Measurements from ENCODE around the gene AIG1.
"Not testable (repeated sequence)": the region's sequence is repeated elsewhere in the genome, so short reads cannot be mapped to it uniquely, and the experiment has no call there.

The AIG1 gene

DNA sequence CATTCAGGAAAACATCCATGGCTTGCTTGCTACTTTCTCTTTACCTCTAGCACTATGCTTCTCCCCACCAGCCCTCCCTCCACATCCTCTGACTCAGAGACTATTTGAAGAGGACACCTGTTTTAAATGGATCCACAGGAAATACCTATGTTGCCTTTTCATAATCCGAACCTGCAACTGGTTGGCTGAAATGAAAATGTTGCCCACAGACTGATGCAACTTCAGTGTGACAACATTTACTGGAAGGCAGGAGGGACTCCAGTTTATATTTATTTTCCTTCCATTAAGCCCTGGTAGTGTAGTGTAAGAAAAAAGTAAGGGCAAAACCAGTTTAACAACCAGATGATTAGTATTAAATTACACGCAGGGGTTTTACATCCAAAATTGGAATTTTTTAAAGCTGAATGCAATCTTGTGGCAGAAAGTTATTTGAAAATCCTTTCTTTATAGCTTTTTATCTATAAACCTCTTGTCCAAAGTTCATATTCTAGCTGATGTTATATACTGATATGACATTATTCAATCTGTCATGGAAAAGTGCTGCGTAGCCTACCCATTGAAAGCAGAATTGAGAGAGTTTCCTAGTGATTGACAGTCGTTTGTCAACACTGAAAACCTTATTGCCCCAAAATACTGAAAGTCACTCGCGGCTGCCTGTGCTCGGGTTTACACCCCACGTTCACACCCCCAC, 881 bp upstream of the AIG1 start:
- DNase-seq, result no peak

DNA sequence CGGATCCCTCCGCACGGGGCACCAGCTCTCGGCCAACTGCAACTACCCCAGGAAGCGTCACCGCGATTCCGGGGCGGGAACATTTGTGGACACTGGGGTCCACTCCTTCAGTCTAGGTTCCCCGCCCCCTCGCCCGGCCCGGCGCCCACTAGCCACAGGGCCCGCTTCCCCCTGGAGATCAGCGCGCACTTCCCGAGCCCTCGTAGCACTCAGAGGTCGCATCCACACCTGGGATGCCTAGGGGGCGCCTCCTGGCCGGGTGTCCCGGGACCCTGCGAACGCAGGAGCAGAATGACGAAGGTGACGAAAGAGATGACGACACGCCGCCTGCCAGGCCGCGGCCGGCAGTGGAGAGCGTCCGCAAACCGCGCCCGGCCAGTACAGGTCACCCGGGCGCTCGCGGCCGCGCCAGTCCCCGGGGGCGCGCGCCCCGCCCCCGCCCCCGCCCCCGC, 309 bp upstream of the AIG1 start:
- DNase-seq, result peak; percentile 85

DNA sequence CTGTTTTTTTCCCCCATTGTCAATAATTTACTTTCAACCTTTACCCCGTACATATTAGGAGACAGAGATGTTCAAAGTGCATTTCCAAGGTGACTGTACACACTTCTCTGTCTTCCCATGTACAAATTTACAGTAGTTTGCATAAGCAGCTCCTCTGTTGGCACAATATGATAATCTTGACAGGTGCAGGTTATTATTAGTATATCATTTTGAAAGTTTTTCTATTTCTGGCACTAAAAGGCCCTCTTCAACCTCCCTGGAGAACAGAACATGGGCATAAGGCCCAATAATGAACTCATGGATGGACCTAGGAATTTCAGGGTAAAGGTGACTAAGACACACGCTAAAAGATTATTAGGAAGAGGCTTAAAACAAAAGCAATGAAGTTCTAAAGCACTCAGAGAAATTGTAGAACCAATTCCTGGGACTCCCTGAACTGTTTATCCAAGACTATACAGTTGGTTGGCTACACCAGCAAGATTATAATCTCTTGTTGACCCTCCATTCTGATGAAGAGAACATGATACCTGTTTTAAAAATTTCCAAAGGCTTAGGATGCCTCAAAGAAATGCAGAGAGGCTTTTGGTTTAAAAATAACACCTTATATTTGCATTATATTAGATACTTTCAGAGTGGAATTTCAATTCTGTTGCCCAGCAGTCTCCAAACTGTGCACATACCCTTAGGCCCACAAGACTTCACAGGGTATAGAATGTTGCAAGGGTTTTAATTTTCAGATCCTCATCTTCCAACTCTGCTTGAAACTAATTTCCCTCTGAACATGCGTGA, 1.1 kb downstream of the AIG1 start:
- no peak for DNase-seq

DNA sequence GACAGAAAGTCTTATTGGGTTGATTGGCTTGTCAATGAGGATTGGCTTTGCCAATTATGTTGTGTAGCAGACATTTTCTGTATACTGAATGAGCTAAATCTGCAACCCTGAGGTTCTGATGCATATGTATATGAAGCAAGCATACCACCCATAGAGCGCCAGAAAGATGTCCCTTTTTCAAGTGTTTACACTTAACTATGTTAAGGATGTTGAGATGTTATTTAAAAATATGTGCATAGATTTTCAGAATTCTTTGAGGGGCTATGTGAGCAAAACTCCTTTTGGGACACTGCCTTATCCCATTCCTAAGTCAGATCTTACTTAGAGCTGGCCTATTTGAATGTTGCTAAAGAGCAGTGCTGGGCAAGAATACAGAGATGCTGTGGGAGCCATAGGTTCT, 1.9 kb downstream of the AIG1 start:
- no peak for DNase-seq

DNA sequence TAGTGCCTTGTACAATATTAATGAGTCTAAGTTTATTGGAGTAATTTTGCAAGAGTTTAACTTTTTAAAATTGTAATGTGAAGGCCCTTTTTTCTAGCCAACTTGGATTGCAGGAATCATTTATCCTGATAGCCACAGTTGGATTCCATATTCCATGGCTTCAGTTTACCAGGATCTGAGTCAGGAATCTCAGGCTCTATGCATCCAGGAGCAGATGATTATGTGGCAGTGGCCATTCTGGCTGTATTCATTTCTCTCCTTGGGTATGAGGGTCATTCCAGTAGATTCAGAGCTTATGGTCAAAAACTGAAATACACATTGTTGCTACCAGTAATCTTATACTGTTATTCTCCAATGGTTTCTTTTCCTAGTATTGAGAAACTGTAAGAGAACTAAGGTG, 2.9 kb downstream of the AIG1 start:
- DNase-seq, result no peak

DNA sequence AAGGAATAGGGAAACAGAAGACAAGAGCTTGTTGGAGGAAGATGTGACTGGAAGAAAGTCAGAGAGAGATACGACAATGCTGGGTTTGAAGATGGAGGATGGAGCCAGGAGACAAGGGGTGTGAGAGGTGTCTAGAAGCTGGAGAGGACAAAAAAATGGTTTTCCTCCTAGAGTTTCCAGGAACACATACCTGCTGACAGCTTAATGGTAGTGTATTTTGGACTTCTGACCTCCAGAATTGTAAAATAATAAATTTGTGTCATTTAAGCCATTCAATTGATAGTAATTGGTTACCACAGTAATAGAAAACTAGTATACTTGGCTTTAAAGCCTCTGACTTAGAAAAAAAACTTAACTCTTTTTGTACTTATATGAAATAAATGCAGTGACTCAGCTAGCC, 3.6 kb downstream of the AIG1 start:
- DNase-seq, result no peak

DNA sequence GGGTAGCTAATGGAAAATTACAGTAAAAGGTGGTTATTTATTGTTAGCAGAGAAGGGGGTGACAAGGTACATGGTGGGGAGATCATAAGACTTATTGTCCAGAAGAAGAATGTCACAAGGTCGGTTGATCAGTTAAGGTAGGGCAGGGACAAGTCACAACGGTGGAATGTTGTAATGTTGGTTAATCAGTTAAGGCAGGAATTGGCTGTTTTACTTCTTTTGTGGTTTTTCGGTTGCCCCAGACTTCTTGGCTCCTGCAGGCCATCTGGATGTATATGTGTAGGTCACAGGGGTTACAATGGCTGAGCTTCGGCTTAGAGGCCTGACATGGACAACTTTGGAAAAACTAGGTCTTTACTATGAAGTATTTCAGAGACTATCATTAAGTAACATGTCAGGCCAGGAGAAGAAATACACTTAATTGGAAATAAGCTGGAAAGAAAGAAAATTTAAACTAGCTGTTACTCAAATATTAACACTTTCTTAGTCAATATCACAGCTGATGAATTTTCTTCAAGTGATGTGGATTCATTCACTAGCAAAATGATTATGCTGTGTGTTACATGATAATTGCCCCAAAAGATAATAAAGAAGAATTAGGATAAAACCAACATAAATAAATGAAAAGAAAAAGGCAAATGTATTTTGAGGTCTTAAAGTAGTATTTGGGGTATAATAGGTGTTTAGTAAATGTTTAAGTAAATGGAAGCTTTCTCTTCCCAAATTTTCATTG, 4.4 kb downstream of the AIG1 start:
- DNase-seq, result no peak

DNA sequence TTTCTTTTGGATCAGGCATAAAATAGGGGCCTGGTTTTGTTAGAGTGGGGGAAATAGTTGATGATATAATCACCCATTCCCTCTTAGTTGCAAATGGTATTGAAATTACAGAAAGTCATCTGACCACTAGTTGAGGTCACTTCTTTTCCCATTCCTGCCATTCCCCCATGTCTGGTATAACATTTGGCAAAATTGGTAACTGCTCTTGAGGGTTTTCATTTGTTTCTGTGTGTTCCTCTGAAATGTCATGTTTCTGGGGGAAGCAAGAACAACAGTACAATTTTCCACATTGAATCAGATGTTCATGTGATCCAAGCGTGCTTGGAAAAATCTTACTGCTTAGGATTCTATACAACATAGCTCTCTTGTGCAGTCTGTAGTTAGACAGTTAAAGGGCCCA, 7.3 kb downstream of the AIG1 start:
- no peak for DNase-seq

DNA sequence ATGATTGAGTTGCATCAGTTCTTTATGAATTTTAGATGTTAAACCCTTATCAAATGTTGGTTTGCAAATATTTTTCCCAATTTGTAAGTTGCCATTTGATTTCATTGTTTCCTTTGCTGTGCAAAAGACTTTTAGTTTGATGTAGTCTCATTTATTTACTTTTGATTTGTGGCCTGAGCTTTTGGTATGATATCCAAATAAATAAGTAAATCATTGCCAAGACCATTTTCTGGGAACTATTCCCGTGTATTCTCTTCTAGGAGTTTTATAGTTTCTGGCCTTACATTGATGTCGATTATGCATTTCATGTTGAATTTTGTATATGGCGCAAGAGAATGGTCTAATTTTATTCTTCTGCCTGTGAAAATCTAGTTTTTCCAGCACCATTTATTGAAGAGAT, 13.4 kb downstream of the AIG1 start:
- DNase-seq, result no peak

DNA sequence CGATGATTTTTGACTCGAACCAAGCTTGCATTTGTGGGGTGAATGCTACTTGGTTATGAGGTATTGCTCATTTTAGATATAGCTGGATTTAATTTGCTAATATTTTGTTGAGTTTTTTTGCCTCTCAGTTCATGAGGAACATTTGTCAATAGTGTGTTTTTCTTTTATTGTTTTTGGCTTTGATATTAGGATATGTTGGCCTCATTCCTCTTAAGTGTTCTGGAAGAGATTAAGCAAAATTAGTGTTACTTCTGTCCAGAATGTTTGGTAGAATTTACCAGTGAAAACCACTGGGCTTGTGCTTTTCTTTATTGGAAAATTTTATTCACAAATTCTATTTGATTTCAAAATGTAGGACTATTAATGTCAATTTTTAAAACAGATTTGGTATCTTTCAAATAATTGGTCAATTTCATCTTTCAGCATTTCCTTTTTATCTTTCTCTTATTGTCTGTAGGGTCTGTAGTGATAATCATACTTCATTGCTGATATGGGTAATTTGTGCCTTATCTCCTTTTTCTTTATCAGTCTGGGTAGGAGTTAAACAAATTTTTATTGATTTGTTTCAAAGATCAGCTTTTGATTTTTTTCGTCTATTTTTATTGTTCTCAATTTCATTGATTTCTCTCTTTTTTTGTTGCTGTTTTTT, 14.1 kb downstream of the AIG1 start:
- no peak for DNase-seq

DNA sequence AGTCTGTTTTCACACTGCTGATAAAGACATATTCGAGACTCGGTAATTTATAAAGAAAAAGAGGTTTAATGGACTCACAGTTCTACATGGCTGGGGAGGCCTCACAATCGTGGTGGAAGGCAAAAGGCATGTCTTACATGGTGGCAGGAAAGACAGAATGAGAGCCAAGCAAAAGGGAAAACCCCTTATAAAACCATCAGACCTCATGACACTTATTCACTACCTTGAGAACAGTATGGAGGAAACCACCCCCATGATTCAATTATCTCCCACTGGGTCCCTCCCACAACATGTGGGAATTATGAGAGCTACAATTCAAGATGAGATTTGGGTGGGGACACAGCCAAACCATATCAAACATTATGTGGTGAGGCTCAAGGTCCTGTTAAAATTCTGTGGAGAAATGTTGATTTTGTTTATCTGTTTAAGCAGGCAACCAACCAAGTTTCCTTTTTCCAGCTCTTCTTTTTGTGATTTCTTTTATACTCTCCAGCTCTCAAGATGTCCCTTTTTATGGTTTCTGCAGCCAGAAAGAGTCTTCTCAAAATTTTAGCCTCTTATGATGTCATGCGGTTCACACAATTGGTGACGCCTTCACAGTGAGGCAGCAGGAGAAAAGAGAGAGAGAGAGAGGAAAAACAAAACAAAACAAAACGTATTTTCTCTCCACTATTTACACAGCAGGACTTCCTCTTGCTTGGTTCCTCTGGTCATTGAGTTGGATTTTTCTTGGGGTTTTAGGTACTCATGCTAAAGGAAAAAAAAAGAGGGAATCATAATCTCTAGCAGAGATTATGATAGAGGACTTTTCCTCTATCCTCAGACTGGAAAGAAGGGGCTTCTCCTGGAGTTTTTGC, 18.0 kb downstream of the AIG1 start:
- DNase-seq, result no peak

DNA sequence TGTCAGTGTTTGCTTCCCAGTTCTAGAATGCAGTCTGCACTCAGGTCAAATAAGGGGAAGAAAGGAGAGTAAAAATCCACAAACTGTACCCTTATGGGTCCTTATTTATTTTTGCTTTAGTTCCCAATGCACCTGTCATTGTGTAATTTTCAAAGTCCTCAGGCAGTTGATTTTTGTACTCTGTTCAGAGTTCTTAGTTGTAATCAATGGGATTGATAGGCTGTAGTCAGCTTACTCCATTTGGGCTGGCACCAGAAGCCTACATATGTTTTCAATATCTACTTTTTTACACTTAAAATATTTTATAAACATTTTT, 18.6 kb downstream of the AIG1 start:
- no peak for DNase-seq

DNA sequence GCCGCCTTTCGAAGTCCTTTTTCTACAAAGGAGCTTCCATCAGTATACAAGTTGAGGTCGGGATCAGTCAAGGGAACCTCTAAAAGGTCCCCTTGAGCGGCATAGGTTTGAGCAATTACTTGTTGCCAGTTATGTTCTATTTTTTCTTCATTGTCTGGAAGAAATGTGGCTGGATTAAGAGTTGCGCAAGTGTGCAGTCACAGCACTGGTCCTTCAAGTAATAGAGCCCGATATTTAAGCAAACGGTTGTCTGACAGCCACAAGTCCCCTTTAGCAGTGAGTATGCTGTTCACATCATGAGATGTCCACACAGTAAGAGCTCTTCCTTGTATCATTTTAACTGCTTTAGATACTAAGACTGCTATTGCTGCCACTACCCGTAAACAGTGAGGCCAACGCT, 21.6 kb downstream of the AIG1 start:
- not testable (repeated sequence) for DNase-seq

DNA sequence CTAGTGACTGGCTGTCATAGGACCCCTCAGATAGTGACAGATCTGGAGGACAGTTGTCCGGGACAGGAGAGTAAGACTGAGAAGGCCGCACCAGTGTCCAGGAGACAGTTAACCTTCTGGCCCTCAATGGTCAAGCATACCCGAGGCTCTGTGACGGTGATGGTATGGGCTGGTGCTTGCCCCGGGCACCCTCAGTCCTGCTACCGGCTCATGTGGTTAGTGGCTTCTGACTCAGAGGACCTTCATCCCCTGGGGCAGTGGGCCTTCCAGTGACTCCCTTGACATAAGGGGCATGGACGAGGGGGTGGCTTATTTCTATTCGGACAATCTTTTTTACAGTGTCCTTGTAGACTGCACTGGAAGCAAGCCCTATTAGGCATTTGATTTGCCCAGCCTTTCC, 23.3 kb downstream of the AIG1 start:
- not testable (repeated sequence) for DNase-seq

DNA sequence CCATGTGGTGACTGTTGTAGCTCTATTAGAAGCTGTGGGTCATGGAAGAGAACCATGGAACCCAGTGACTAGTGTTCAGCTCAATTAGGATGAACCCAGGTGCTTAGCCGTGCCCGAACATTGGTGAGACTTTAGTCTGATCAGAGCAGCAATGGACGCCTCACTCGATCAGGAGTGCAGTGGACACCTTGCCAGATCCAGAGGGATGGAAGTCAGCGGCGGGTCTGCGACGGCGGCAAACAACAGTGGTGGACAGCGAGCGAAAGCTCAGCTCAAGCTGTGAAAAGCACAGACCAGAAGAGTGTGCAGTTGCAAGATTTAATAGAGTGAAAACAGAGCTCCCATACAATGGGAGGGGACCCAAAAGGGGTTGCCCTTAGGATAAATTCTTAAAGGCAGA, 26.6 kb downstream of the AIG1 start:
- DNase-seq, result not testable (repeated sequence)

DNA sequence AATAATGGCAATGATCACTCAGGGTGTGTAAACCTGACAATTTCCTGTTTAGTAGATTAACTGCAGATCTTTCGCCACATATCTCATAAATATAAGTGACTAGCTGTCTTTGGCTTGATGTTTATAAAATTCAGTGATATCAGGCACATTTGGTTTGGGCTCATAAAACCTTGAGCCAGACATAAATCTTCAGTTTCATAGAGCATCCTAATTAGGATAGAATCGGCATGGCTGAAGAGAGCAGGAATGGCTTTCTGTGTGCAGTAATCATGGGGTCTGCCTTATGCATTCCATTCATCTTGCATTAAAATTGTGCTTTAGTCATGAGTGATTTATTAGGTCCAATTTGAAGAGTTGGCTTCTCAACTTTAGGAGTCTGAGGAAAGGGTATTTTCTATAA, 27.2 kb downstream of the AIG1 start:
- DNase-seq, result no peak

DNA sequence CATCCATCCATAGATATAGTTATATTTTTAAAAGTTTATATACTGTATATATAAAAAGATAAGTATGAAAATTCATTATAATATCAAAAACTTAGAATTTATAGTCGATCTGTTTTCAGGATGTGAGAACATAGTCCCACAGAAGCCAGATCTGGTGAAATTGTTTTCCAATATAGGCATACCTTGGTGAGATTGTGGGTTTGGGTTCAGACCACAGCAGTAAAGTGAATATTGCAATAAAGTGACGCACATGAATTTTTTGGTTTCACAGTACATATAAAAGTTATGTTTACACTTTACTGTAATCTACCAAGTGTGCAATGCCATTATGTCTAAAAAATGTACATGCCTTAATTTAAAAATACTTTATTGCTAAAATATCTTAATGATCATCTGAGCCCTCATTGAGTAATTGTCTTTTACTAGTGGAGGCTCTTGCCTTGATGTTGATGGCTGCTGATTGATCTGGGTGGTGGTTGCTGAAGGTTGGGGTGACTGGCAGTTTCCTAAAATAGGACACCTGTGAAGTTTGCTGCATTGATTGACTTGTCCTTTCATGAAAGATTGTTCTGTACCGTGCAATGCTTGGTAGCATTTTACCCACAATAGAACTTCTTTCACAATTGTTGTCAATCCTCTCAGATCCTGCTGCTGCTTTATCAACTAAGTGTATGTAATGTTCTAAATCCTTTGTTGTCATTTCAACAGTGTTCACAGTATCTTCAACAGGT, 29.8 kb downstream of the AIG1 start:
- no peak for DNase-seq

DNA sequence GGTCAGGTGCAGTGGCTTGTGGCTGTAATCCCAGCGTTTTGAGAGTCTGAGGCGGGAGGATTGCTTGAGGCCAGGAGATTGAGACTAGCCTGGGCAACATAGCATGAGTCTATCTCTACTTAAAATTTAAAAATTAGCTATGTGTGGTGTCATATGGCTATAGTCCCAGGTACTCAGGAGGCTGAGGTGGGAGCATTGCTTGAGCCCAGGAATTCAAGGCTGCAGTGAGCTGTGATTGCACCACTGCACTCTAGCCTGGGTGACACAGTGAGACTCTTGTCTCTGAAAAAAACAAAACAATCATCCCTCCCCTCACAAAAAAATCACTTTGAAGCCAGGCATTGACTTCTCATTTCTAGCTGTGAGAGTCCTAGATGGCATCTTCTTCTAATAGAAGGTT, 32.1 kb downstream of the AIG1 start:
- DNase-seq, result no peak

DNA sequence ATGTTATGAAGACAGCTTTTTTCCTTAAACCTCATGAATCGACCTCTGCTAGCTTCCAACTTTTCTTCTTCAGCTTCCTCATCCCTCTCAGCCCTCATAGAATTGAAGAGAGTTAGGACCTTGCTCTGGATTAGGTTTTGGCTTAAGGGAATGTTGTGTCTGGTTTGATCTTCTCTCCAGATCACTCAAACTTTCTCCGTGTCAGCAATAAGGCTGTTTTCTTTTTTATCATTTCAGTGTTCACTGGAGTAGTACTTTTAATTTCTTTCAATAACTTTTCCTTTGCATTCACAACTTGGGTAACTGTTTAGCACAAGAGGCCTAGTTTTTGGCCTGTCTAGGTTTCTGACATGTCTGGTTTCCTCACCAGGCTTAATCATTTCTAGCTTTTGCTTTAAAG, 32.6 kb downstream of the AIG1 start:
- no peak for DNase-seq

DNA sequence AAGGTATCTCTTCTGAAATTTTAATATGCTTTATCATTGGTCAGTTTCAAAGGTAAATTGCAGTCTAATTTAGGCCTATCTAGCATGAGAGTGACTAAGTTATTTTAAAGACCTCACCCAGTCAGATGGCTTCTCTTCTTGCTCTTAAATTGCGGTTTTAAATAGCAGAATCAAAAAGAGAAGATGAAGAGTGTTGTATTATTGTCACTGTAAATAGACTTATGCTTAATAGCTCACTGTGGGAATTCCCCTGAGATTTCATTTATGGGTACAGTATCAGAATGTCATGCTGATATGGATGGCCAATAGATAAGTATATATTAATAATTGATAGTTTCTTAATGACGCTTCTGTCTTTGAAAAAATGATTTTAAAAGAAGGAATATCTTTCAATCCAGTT, 35.7 kb downstream of the AIG1 start:
- no peak for DNase-seq

DNA sequence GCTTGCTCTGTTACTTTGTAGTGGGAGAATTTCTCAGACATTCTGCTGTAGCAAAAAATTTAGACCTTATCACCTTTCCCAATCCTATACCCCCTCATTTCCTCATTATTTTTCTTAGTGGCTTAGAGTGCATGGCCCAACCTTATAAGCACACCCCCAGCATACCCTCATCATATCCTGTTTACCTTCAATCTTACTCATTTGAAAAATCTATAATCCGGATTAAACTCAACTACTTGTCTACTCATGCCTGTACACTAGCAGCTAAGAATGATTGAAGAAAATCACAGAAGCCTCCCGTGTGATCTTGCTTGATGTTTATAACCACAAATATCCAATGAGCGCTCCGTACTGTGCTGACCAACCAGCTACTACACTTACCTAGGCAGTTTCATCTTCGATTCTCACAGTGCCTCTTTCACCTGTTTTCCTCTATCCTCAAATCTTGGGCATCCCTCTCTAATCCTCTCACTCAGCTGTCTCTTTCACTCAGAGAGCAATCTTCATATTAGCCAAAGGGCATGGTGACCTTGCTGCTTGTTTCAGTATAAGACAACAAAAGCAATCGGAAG, 36.6 kb downstream of the AIG1 start:
- DNase-seq, result no peak

Measured in activated CD8-positive, alpha-beta memory T cell treated with anti-CD3 and anti-CD28 coated beads, Interleukin-2, amount 50 U/mL, for 48 hours (primary cell).